GM18861 (cell line): Measurements from ENCODE around the gene ALX1.
A peak's percentile ranks its signal among the peaks of the same experiment; 100 is the strongest.
"Not testable (repeated sequence)": the region's sequence is repeated elsewhere in the genome, so short reads cannot be mapped to it uniquely, and the experiment has no call there.

Experiments
- ATAC-seq: cut with Tn5 transposase; IDR thresholded peaks from one replicate; pipeline ENCODE4 v1.9.1; 2021; ENCODE audit not compliant: unreplicated experiment

The ALX1 gene

GRCh38 chr12:85299053-85299452 lies 19.0 kb downstream of the ALX1 start:
- ATAC-seq = no peak

GRCh38 chr12:85301051-85301450 lies 21.0 kb downstream of the ALX1 start:
- peak; percentile 61 for ATAC-seq

- ATAC-seq = no peak
Measured at GRCh38 chr12:85308374-85308773, 28.4 kb downstream of the ALX1 start.

GRCh38 chr12:85309125-85309566 lies 29.1 kb downstream of the ALX1 start:
- ATAC-seq = no peak

GRCh38 chr12:85310025-85310424 lies 30.0 kb downstream of the ALX1 start:
- no peak for ATAC-seq

GRCh38 chr12:85310456-85311076 lies 30.5 kb downstream of the ALX1 start:
- no peak for ATAC-seq

- not testable (repeated sequence) for ATAC-seq
Measured at GRCh38 chr12:85317866-85318636, 38.0 kb downstream of the ALX1 start.

- ATAC-seq = no peak
Measured at GRCh38 chr12:85322715-85323114, 42.7 kb downstream of the ALX1 start.

- ATAC-seq = no peak
Measured at GRCh38 chr12:85325442-85325841, 45.4 kb downstream of the ALX1 start.

GRCh38 chr12:85329913-85330312 lies 49.9 kb downstream of the ALX1 start:
- no peak for ATAC-seq

- ATAC-seq = no peak
Measured at GRCh38 chr12:85348779-85349178, 68.8 kb downstream of the ALX1 start.

- no peak for ATAC-seq
Measured at GRCh38 chr12:85350356-85350755, 70.3 kb downstream of the ALX1 start.
